WTC11 (cell line): ENCODE data around the gene GPR132. TPM values are rescaled to one million over a fixed set of nuclear protein-coding genes. Genes with fewer than 3 reads are reported as not detected.

ENCODE experiments used
- ATAC-seq: fragments of 200-7000 bp; cut with Tn5 transposase; 2 replicates; pipeline ENCODE4 v1.10.0; 2021; ENCODE audit warnings: mild to moderate bottlenecking, moderate library complexity
- CTCF ChIA-PET: fragments of 300-600 bp; sonication (Branson Sonifier 250); formaldehyde crosslinking; loops from one replicate; lab custom pipeline; 2021; ENCODE audit warnings: antibody characterized with exemption; lab: Charles Lee
- POLR2A ChIA-PET: fragments of 350-600 bp; sonication (Branson Sonifier 250); formaldehyde crosslinking; loops from one replicate; lab custom pipeline; 2021; ENCODE audit warnings: antibody characterized with exemption; lab: Charles Lee
- DNase-seq: peaks from one replicate; pipeline ENCODE4 v3.0.0; 2021; ENCODE audit warnings: low spot score
- H3K27ac Mint-ChIP-seq: 2 replicates; pipeline ENCODE4 v1.8.0; 2021; ENCODE audit warnings: mixed read lengths
- H3K27me3 Mint-ChIP-seq: 2 replicates; pipeline ENCODE4 v1.8.0; 2021; ENCODE audit warnings: low read depth, mild to moderate bottlenecking, moderate library complexity, mixed read lengths
- H3K36me3 Mint-ChIP-seq: 2 replicates; pipeline ENCODE4 v1.8.0; 2021; ENCODE audit warnings: mixed read lengths
- H3K4me1 Mint-ChIP-seq: 2 replicates; pipeline ENCODE4 v1.8.0; 2022; ENCODE audit warnings: mixed read lengths
- H3K4me3 Mint-ChIP-seq: 2 replicates; pipeline ENCODE4 v1.8.0; 2021; ENCODE audit warnings: mild to moderate bottlenecking, moderate library complexity, mixed read lengths
- H3K9me3 Mint-ChIP-seq: 2 replicates; pipeline ENCODE4 v1.8.0; 2021; ENCODE audit warnings: mixed read lengths
- AR ChIP-seq: fragments of 250-450 bp; sonication (Bioruptor Pico); IDR thresholded peaks from 2 replicates; pipeline ENCODE4 v1.9.0; 2021; ENCODE audit warnings: mild to moderate bottlenecking
- ARID4B ChIP-seq: sonication (generic); formaldehyde crosslinking; IDR thresholded peaks from 2 replicates; pipeline ENCODE4 v1.8.0; 2023; ENCODE audit warnings: missing genetic modification reagents, mild to moderate bottlenecking, borderline replicate concordance
- CBFB ChIP-seq: sonication (generic); formaldehyde crosslinking; IDR thresholded peaks from 2 replicates; pipeline ENCODE4 v1.8.1; 2022; ENCODE audit warnings: mild to moderate bottlenecking, low read depth, missing genetic modification reagents
- E2F1 ChIP-seq: sonication (generic); formaldehyde crosslinking; IDR thresholded peaks from 2 replicates; pipeline ENCODE4 v1.8.0; 2022; ENCODE audit warnings: mild to moderate bottlenecking, missing genetic modification reagents
- MLX ChIP-seq: sonication (generic); formaldehyde crosslinking; IDR thresholded peaks from 2 replicates; pipeline ENCODE4 v1.8.1; 2023; ENCODE audit warnings: mild to moderate bottlenecking, missing genetic modification reagents, moderate library complexity
- NR3C1 ChIP-seq: sonication (generic); formaldehyde crosslinking; conservative IDR thresholded peaks from 2 replicates; pipeline ENCODE4 v1.8.1; 2023; ENCODE audit warnings: low read depth, mild to moderate bottlenecking, missing genetic modification reagents
- PRRX2 ChIP-seq: fragments of 250-450 bp; sonication (Bioruptor Pico); IDR thresholded peaks from 2 replicates; pipeline ENCODE4 v1.8.0; 2021; ENCODE audit warnings: mild to moderate bottlenecking
- RORB ChIP-seq: fragments of 250-450 bp; sonication (Bioruptor Pico); IDR thresholded peaks from 2 replicates; pipeline ENCODE4 v1.9.0; 2021; ENCODE audit warnings: mild to moderate bottlenecking
- SOX15 ChIP-seq: fragments of 250-450 bp; sonication (Bioruptor Pico); IDR thresholded peaks from 2 replicates; pipeline ENCODE4 v1.9.0; 2021; ENCODE audit warnings: mild to moderate bottlenecking
- SP1 ChIP-seq: sonication (generic); formaldehyde crosslinking; conservative IDR thresholded peaks from 2 replicates; pipeline ENCODE4 v1.8.1; 2022; ENCODE audit warnings: missing genetic modification reagents
- TEAD4 ChIP-seq: sonication (generic); formaldehyde crosslinking; IDR thresholded peaks from 2 replicates; pipeline ENCODE4 v1.8.0; 2022; ENCODE audit warnings: mild to moderate bottlenecking, missing genetic modification reagents
- TP53 ChIP-seq: sonication (generic); formaldehyde crosslinking; IDR thresholded peaks from 2 replicates; pipeline ENCODE4 v1.8.1; 2023; ENCODE audit warnings: mild to moderate bottlenecking, missing genetic modification reagents
- ZNF263 ChIP-seq: sonication (generic); formaldehyde crosslinking; IDR thresholded peaks from 2 replicates; pipeline ENCODE4 v1.8.1; 2022; ENCODE audit warnings: low read depth, mild to moderate bottlenecking, moderate library complexity, missing genetic modification reagents
- ZNF317 ChIP-seq: sonication (generic); formaldehyde crosslinking; IDR thresholded peaks from 2 replicates; pipeline ENCODE4 v1.8.1; 2023; ENCODE audit warnings: low read depth, mild to moderate bottlenecking, moderate library complexity, missing genetic modification reagents, borderline replicate concordance
- ZNF425 ChIP-seq: fragments of 250-450 bp; sonication (Bioruptor Pico); conservative IDR thresholded peaks from 2 replicates; pipeline ENCODE4 v1.9.0; 2021; ENCODE audit warnings: mild to moderate bottlenecking
- ZNF512 ChIP-seq: sonication (generic); formaldehyde crosslinking; IDR thresholded peaks from 2 replicates; pipeline ENCODE4 v1.8.1; 2022; ENCODE audit warnings: missing genetic modification reagents, borderline replicate concordance
- ZNF671 ChIP-seq: fragments of 250-450 bp; sonication (Bioruptor Pico); IDR thresholded peaks from 2 replicates; pipeline ENCODE4 v1.8.0; 2021; ENCODE audit warnings: mild to moderate bottlenecking
- total RNA-seq: library from RNA; stranded (reverse); gene quantifications from 3 replicates; pipeline ENCODE4 v1.2.3, GENCODE V29; 2021

Gene GPR132
- total RNA-seq, 1 experiment from 2014 or later = 0.13 TPM

- H3K9me3 Mint-ChIP-seq = no peaks in the 10 kb centered on the region
- no peaks in the 10 kb centered on the region for H3K36me3 Mint-ChIP-seq
- peaks cover 34% of the 10 kb centered on the region for H3K27me3 Mint-ChIP-seq
- ATAC-seq (no peak), DNase-seq (no peak)
- no peak for TF ChIP-seq SOX15 (CRISPR knock-in tag)
- TF ChIP-seq E2F1 = no peak
- no peak for TF ChIP-seq AR (CRISPR knock-in tag)
- no peak for TF ChIP-seq PRRX2 (CRISPR knock-in tag)
- no peak for TF ChIP-seq ZNF512 (CRISPR knock-in tag)
- TF ChIP-seq ARID4B = no peak
- TF ChIP-seq ZNF671 = no peak
- TF ChIP-seq MLX = no peak
- no peak for TF ChIP-seq SP1 (CRISPR knock-in tag)
- no peak for TF ChIP-seq CBFB (CRISPR knock-in tag)
- no peak for TF ChIP-seq TP53 (CRISPR knock-in tag)
- no peak for TF ChIP-seq NR3C1 (CRISPR knock-in tag)
- TF ChIP-seq TEAD4 = no peak
- no peak for TF ChIP-seq RORB (CRISPR knock-in tag)
- TF ChIP-seq ZNF263 (CRISPR knock-in tag) = no peak
- no peak for TF ChIP-seq ZNF317 (CRISPR knock-in tag)
- no peak for TF ChIP-seq ZNF425 (CRISPR knock-in tag)
- H3K4me1 Mint-ChIP-seq = peaks cover 15% of the 10 kb centered on the region; the same call in 1 of the 2 replicates
- no peak overlapping the region for H3K27ac Mint-ChIP-seq
- CTCF ChIA-PET = interaction anchor here (0.7 to 4.4 kb wide), 16 partner anchors 9 to 422 kb away, joined by 3 to 31 read pairs (median 4); no protein-coding TSS in a partner anchor
- POLR2A ChIA-PET = no interaction called here
- no peak overlapping the region for H3K4me3 Mint-ChIP-seq
Measured at GRCh38 chr14:105058521-105059034, 6.7 kb downstream of the GPR132 start.
